HG03045 (cell line): ENCODE data around the gene GJB3.
"Not testable (repeated sequence)": the region's sequence is repeated elsewhere in the genome, so short reads cannot be mapped to it uniquely, and the experiment has no call there.

Source experiments
- ATAC-seq: cut with Tn5 transposase; IDR thresholded peaks from one replicate; pipeline ENCODE4 v1.9.1; 2021; ENCODE audit warnings: mild to moderate bottlenecking, moderate library complexity; ENCODE audit not compliant: unreplicated experiment

GJB3 gene

DNA sequence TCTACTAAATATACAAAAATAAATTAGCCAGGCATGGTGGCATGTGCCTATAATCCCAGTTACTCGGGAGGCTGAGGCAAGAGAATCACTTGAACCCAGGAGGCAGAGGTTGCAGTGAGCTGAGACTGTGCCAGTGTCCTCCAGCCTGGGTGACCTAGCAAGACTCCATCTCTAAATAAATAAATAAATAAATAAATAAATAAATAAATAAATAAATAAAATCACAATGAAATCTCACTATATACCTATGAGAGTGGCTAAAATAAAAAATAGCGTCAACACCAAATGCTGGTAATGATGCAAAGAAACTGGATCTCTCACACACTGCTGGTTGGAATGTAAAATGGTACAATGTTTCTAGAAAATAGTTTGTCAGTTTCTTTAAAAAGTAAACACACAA lies 37.8 kb downstream of the GJB3 start:
- not testable (repeated sequence) for ATAC-seq

DNA sequence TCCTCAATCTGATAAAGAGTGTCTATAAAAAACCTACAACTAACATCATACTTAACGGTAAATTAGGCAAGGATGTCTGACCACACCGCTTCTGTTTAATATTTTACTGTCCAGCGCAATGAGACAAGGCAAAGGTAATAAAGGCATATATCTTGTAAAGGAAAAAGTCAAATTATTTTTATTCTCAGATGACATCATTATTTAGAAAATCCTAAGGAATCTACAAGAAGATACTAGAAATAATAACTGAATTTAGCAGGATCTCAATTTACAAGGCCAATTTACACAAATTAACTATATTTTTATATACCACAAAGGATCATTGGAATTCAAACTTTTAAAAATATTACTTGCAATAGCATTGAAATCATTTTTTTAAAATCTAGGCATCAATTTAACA lies 41.2 kb downstream of the GJB3 start:
- ATAC-seq, result no peak

DNA sequence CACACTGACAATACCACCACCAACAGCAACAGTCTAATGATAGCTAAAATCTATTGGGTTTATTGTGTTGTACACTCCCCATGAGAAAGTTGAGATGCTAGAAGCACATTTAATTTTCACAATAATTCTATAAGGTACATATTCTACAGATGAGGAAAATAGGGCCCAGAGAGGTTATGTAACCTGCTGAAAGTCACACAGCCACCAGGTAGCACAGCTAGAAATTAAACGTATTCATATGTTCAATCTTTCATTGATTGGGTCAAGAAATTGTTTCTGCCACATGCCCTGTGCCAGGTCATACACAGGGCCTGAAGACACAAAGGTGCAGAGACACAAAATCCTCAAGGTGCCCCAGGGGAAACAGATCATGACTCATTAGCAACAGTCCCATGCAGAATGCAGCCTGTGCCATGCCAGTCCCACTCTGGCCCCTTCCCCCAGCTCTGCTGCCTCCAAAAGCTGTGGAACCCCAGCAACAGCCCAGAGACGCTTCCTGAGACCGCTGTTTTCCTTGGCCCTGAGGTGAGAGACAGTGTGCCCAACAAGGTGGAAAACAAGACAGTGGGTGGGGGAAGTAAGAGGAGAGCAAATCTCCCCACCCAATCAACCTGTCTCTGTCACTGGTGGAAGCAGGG lies 43.9 kb downstream of the GJB3 start:
- ATAC-seq, result no peak

DNA sequence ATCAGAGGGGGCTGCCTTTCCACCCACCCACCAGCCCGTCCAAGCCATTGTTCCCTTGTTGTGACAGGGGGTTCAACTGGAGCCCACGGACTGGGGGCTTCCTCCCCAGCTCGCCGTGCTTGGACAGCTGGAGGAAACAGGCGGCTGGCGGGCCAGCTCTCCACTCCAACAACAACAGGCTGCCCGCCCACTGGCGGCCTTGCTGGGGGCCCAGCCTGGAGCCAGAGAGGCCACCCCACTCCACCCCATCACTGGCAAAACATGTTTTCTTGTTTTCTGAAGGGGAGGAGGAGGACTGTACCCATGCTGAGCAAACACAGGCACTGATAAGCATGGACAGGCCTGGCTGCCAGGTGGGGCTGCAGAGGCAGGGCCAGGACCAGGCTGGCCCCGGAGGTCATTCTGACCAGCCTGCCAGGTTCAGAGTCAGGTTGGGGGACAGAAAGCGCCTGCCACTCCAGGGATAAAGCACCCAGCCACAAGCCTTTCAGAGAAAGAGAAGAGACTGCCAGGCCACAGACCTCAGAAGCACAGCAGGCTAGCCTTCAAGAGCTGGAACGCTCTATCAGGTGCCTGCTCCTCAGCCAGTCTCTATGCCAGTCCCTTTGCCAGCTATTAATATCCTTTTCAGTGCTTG lies 44.6 kb downstream of the GJB3 start:
- ATAC-seq, result no peak

DNA sequence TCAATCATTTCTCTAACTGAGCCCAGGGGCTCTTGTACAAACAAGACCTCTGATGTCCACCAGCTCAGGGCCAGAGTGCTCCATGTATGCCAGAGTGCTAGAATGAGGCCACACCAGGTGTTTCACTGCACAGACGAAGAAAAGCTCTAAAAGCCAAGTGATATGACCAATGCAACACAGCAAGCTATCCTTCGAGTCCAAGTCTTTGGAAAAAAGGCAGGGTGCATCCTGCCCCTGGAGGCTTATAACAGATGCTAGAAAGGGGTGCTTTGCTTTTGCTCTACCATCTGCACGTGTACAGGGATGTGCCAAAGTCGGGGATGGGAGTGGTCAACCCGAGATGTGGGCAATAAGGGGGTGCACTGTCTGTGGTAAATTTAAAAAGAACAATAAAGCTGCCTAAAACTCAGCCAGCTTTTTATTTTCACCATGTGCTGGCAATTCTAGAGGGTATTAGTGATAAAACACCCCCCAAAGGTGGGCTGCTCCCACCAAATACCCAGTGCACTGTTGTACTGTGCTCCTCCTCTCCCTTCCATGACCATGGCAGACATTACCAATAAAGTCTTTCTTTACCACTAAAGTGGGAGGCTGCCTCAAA lies 46.4 kb downstream of the GJB3 start:
- no peak for ATAC-seq

DNA sequence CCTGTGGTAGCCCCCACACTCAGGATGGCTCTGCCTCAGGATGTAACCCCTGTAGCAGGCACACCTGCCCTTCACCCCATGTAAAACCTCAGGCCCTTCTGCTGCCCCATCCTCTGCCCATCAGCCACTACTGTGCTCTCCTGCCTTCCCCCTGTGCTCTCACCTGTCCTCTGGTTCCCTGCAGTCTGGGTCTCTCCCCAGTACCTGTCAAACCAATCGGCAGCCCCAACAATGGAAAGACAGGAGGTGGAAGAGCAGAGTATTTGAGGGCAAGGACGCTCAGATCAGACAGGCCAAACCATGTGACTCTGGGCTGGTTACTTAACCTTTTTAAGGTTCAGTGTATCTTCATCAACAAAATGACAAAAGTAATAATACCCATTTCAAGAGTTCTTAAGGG lies 47.6 kb downstream of the GJB3 start:
- no peak for ATAC-seq

DNA sequence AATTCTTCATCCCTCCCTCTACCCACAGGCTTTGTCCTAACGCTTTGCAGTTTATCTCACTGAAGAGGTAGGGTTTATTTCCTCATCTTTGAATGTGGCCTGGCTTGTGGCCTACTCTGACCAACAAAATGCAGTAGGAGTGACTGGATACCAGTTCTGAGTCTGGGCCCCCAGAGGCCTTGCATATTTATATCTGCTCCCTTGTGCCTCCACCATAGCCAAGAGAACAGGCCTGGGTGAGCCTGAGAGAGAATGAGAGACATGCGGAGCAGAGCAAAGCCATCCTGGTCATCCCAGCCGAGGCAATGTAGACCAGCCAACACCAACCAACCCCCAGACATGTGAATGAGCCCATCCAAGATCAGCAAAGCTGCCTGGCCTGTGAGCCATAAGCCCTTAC lies 48.2 kb downstream of the GJB3 start:
- no peak for ATAC-seq

DNA sequence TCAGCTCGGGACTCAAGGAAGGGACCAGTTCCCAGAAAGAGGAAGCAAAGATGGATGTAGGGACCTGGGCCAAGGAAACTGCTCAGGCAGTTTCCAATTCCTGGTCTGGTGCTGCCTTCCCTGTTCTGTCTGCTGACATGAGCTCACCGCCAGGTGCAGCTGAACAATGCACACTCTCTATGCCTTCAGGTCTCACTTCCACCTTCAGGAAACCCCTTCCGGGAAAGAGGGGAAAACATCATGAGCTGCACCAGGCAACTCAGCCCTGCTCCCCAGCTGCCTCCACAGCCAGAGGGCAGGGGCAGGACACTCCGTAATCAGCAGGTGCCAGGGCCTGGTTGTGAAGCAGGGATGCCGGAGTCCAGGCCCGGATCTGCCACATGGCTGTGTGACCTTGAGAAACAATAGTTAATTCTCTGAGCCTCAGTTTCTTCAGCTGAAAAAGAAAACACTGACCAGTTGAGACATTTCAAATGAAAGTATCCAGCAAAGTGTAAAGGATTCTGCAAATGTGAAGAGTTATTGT lies 50.8 kb downstream of the GJB3 start:
- no peak for ATAC-seq

DNA sequence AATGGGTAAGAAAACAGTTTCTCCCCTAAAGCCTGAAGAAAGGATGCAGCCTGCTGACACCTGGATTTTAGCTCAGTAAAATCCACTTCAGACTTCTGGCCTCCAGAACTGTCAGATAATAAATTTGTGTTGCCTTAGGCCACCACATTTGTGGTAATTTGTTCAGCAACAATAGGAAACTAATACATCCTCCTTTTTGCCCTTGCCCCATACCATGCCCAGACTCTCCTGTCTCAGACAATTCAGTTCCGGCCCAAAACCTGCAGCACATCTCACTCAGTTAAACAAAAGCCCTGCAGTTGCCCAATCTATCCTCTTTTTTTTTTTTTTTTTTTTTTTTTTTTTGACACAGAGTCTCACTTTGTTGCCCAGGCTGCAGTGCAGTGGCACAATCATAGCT lies 52.7 kb downstream of the GJB3 start:
- ATAC-seq, result no peak
